Inflammatory macrophage treated with lipopolysaccharide for 1 hour (primary cell): ENCODE data around the gene CD46.

Experiments
- DNase-seq, 2 donors: peaks; one replicate each; pipeline ENCODE4 v3.0.0-alpha.2; 2020 to 2022

The CD46 gene

DNA sequence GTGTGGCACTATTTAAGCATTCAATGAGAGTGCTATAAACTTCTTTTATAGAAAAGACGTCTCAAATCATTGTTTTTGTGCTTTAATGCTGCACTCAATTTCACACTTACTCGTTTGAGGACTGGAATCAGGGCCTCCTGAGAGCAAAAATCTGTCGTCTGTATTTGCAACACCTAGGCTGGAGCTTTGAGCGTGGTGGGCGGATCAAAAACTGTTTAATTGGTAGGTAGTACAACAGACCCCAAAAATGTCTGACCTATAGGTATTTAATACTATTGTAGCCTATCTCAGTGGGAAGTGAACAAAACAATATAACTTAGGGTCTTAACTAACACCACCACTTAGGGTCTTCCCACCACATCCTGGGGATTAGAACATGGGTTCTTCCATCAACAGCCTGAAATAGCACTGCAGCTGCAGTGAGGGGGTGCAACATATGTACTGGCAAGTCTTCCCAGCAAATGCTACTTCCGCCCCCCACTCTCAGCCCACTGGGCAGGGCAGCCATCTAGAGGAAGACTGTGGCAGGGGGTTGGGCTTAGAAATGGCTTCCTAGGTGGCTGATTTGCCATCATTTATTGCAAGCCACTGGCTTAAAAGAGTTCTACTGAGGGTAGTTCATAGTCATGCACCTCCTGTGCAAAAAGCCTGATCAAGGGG, 48.3 kb downstream of the CD46 start:
- no peak for DNase-seq

DNA sequence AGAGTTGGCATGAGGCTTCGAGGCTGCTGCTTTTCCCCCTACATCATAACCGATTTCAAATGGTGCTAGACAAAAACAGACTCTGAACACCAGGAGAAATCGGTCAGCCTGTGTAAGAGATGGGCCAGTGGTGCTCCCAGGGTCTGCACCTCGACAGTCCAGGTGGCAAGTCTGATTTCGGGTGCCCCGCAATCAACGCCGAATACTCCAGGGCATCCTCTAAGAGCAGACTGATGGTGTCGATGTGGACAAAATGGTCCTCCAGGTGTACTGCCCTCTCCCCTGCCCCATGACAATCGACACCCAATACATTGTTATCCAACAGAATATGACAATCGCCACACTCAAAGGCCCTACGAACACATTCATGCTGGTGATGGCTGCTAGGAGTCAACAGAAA, 50.0 kb downstream of the CD46 start:
- no peak for DNase-seq

- DNase-seq = no peak
Measured at GRCh38 chr1:207803678-207804077, 51.8 kb downstream of the CD46 start.

DNA sequence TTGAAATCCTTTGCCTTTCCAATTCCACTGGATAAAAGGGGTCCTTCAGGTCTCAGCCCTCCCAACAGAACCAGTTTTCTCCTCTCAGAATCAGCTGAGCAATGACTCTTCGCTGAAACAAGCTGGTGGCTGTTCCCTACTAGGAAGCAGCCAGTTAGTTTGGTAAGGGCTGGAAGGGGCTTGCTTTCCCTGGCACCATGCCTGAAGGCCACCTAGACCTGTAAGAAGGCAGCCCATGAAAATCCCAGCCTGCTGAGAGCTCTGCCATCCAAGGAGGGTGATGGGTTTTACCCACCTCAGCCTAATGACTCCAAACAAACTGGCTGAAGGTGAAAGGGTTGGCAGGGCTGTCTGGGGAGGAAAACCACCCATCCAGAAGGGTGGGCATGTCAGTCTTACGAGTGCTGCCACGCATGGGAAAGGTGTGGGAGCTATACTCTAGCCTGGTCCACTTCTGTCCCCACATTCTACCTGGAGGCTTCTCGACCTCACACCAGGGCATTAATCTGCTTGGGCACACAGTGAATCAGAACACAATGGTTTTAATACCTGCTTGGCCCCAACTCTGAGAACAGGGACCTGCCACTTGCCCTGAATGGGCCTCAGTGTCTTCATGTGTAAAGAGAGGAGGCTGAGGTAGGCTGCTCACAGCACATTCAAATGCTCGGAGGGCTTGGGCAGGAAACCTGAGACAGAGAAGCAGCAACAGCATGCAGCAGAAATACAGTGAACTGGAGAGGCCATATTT, 53.0 kb downstream of the CD46 start:
- DNase-seq = no peak

- peak; percentile 75 to 92 for DNase-seq
Measured at GRCh38 chr1:207805841-207806421, 54.1 kb downstream of the CD46 start.

DNA sequence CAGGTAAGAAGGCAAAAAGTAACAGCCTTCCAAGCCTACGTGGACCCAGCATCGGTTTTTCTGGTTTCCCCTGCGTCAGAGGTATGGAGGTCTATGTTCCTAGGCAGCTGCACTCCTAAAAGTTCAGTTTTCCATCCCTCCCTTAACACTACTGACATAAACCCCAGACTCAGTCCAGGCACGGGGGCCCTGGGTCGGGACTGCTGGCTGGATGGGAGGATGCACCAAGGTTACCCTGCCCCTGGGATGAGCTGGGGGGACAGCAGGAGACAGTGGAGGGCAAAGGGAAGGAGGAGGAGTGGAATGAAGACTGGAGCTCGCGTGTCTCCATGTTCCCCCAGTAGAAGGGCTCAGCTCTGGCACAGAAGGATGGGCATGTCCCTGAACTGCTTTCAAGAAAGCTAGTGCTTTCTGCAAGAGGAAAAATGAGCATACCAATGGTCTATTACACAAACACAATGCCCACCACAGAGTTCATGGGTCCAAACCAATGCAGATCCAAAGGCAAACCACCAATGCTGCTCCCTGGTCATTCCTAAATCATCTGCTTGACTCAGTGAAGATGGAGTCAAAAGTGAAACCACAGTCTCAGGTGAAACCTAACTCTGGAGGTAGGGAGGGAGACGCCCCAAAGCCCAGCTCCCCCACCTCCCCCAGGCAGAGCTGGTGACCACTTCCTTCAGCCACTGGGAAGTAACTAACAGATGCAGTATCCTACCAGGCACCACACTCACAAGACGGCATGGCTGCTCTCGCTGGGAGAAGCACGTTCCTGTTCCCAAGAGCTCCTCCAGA, 54.9 kb downstream of the CD46 start:
- no peak for DNase-seq

DNA sequence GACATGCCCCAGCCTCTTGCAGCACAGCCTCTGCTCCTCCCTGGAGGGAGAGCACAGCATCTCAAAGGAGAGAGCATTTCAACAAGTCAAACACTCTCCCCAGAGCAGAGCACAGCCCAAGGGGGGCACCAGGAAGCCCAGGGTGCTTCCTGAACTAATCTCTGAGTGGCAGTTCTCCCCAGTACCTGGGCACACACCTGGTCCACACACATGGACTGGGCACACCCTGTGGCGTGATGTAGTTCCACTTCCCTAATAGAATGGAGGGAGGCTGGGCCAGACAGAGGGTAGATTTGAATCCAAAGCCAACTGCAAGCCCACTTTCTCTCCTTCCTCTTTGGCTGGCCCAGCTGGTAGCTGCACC, 55.5 kb downstream of the CD46 start:
- no peak for DNase-seq

DNA sequence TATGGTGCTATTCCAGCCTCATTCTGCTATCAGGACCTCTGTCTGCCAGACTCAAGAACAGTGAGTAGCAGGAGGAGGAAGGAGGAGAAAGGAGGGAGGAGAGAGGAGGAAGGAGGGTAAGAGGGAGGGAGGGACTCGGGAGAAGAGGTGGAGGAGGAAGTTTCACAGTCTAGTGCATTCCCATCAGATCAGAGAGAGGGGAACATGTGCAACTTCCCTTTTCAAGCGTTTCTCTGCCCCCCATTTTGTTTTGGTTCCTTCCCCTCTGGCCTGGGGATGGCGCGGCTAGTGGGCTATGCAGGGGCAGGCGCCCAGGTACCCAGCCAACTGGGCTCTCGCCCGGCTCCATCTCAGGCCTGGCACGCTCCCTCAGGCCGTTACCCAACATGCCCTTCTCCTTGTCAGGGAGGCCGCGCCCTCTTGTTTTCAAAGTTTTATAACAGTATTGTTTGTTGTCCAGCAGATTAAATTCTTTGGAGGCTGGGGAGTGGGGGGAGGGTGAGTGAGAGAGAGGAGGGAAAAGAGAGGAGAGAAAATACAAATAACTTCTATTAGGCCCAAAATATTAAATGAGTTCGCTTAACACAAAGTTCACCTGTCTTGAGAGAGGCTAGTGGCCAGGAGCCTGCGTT, 56.0 kb downstream of the CD46 start:
- peak; percentile 87 for DNase-seq

GRCh38 chr1:207808322-207808705, 56.5 kb downstream of the CD46 start:
- no peak for DNase-seq

GRCh38 chr1:207808911-207809555, 57.2 kb downstream of the CD46 start:
- no peak for DNase-seq

GRCh38 chr1:207810173-207810572, 58.3 kb downstream of the CD46 start:
- no peak for DNase-seq

GRCh38 chr1:207810606-207811295, 58.9 kb downstream of the CD46 start:
- DNase-seq = no peak

DNA sequence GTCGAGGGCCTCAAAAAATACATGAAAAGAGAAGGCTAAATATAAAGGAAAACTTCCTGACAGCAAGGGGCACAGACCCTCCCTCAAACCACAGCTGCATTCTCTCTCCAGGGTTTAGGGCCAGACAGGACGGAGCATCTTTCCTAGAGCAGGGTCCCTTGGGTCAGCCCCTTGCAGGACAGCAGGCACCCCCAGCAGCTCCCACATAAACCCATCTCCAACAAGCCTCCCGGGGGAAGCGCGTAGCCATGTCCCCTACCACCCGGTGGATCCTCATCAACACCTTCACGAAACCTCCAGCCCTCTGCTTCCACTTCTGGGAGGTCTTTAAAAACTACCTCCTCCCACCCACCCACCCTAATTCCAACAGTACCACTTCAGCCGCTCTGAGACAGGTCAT, 59.5 kb downstream of the CD46 start:
- no peak for DNase-seq

DNA sequence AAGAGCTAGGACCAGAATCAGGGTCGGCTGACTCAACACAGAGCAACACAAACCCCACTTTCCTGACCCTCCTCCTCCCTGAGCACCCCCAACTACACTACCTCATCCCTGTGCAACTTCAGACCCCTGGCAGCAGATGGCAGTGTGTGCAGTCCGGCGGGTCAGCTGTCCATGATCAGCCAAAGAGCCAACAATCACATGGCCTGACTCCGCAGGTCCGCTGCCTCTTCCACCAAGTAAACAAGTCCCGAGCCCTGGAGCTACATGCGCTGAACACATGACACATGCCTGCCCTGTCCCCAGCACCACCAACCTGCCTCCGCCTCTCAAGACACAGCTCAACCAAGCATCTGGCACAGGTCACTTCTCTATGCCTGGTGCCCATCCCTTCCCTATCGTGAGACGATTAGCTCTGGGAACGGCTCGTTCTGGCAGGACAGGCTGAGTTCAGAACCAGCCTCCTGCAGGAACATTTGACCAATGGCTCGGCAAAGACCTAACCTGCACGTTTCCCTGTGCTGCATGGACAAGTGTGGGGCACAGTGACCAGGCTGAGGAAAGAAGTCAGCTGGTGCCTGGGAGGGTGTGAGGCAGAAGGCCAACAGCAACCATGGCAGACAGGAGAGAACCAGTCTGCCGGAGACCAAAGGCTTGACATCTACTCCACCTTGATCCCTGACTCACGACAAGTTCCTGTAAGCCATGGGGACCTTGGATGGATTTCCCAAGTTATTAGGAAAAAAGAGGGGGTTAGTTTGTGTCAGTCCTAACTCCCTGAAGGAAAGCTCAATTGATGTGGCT, 60.3 kb downstream of the CD46 start:
- no peak for DNase-seq

DNA sequence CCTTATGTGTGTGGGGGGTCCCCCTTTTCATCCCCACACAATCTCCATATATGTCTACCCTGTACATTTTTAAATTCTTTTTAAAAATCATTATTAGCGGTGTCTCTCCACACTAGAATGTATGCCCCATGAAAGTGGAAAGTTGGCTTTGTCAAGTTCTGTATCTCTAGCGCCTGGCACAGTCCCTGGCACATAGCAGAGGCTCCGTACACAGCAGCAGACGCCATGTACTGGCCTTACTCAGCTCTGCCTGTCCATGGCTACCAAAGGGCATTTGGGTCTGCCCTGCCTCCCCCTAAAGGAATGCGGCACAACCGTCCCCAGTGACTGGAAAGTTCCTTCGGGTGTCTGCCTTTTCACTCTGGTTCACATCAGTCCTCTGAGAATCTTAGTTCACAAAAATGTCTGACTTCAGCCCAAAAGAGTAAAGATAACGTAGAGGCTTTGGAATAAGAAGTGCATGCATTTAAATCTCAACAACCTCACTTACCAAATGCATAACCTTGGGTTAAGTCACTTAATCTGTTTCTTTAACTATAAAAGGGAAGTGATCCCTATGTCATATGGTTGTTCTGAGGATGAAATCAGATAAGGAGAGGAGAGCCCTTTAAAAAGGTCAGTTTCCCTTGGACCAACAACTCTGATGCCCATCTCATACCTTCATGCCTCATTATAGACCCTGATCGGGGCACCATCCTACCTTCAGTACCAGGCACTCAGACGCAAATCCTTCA, 61.1 kb downstream of the CD46 start:
- peak in 1 of 2 donors; percentile 45 for DNase-seq

GRCh38 chr1:207813512-207813881, 61.6 kb downstream of the CD46 start:
- peak in 1 of 2 donors; percentile 41 for DNase-seq

DNA sequence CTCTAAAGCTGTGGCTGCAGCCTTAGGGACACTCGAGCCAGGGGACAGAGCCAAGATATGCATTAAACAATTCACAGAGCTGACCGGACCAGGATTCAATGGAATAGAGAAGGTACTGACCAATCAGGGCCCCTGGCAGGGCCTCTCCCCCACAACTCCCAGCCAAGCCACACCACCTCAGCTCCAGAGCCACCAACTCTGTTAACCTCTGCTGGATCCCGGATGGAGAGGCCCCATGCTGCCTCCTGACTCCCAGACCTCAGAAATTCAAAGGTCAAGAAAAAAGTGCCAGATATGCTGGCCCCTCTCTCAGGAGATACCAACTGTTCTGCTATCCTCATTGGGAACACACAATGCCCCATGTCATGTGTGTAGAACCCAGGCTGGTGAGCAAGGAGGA, 62.1 kb downstream of the CD46 start:
- no peak for DNase-seq

DNA sequence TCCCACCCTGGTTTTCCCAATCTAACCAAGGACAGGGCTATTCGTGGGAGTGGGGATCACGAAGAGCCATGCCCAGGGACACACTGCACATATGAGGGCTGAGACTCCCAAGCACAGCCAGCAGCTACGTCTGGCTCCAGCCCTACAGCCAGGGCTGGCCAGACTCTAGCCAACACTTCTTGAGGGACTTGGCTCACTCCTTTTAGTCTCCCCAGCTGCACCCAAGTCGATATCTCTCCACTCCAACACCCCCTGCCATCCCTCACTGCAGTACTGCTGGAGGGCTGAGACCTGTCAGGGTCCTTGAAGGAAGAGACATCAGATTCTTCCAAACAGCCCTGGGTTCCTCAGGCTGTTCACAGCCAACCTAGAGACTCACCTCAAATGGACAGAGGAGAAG, 62.6 kb downstream of the CD46 start:
- no peak for DNase-seq

DNA sequence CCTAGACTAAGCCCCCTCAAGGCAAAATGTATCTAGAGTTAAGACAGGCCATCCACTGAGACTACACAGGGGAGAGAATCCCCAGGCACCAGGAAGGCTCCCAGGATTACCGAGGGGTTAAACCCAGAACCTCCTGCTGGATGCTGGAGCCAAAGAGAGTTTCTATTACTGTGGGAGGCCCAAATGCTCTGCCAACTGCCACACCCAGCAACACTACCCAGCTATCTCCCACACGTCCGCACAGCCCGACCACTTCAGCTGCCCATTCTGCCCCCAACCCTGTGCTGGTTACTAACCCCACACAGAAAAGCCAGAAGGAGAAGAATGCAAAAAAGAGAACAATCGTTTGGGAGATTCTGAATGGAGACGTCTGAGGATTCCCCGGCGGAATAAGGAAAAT, 63.6 kb downstream of the CD46 start:
- DNase-seq = no peak

DNA sequence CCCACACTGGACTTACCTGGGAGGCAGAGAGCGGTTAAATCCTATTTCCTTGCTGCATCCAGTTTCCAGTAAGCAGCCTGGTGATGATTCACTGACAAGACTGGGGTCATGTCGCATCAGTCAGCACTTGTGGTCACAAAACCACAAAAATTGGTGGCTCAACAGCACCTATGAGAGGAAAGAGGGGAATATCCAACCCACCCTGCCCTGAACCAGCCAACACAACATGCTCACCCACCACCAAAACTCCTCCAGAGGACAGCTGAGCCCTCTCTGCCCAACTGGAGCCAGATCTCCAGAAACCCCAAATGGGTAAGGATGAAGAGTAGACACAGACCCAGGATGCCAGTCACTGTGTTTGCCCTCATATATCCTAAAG, 64.0 kb downstream of the CD46 start:
- peak; percentile 54 to 75 for DNase-seq
